ENCODE results near the gene MYH10.

DNA sequence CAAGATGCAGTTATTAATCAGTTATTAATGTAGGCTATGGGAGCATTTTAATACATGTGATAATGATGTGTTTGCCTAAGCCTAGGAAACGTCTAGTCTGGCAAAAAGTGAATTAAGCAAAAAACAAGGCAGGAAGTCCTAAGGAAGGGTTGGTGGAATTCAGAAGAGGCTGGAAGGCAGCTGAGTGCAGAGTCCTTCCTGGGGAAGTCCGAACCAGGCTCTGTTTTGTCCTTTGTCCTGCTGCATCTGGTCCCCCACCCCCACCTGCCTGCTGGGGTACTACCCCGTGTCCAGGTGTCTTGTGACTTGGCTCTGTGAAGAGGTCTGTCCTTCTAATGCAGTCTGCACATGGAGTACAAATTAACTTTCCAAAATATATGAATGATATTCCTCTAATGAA is 1.5 kb upstream of the MYH10 start:
- TF ChIP-seq, protein P1, sequence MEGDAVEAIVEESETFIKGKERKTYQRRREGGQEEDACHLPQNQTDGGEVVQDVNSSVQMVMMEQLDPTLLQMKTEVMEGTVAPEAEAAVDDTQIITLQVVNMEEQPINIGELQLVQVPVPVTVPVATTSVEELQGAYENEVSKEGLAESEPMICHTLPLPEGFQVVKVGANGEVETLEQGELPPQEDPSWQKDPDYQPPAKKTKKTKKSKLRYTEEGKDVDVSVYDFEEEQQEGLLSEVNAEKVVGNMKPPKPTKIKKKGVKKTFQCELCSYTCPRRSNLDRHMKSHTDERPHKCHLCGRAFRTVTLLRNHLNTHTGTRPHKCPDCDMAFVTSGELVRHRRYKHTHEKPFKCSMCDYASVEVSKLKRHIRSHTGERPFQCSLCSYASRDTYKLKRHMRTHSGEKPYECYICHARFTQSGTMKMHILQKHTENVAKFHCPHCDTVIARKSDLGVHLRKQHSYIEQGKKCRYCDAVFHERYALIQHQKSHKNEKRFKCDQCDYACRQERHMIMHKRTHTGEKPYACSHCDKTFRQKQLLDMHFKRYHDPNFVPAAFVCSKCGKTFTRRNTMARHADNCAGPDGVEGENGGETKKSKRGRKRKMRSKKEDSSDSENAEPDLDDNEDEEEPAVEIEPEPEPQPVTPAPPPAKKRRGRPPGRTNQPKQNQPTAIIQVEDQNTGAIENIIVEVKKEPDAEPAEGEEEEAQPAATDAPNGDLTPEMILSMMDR (IDR thresholded peaks at IDR 0.05) = no peak
- TF ChIP-seq POLR2AphosphoS5 (IDR thresholded peaks at IDR 0.05; ENCODE audit: insufficient read depth in 1 of 2, low read depth in 1 of 2) (no peak), POLR2A (IDR thresholded peaks at IDR 0.05) (no peak)
